ENCODE results near the gene NFATC1.

GRCh38 chr18:79384151-79384807 is 11.5 kb upstream of the NFATC1 start:
- no peak for TF ChIP-seq CTCF (IDR thresholded peaks at IDR 0.05)
- no peak for TF ChIP-seq POLR2A (IDR thresholded peaks at IDR 0.05)
- no peak for TF ChIP-seq POLR2AphosphoS5 (IDR thresholded peaks at IDR 0.05)
- TF ChIP-seq EP300 (IDR thresholded peaks at IDR 0.05): no peak

Measured in suprapubic skin (tissue), 4 donors.